Tibial artery (tissue), 4 donors: ENCODE results near the gene IGDCC3.

Source experiments
- DNase-seq, 2 donors: peaks; one replicate each; pipeline ENCODE4 v3.0.0-alpha.2; 2019
- H3K27ac ChIP-seq, 2 donors: fragments of 200-600 bp; sonication (generic) in 1 of 2; 1 replicate in 1 of 2; 2 replicates in 1 of 2; pipeline ENCODE4 v1.5.1; 2018 to 2019; ENCODE audit warnings: mild to moderate bottlenecking in 1 of 2
- H3K27me3 ChIP-seq, 2 donors: fragments of 200-600 bp; sonication (generic) in 1 of 2; one replicate each; pipeline versions ENCODE4 v1.5.1 to v1.6.0; 2016 to 2019
- H3K36me3 ChIP-seq, 3 donors: fragments of 200-600 bp; sonication (generic) in 2 of 3; one replicate each; pipeline ENCODE4 v1.5.1; 2016 to 2019; ENCODE audit warnings: mild to moderate bottlenecking in 2 of 3
- H3K4me1 ChIP-seq, 4 donors: fragments of 200-600 bp; sonication (generic) in 2 of 4; 1 replicate in 3 of 4; 2 replicates in 1 of 4; pipeline ENCODE4 v1.5.1; 2016 to 2019
- H3K4me3 ChIP-seq, 2 donors: fragments of 200-600 bp; sonication (generic) in 1 of 2; 1 replicate in 1 of 2; 2 replicates in 1 of 2; pipeline ENCODE4 v1.5.1; 2018 to 2019; ENCODE audit warnings: mild to moderate bottlenecking in 2 of 2
- H3K9me3 ChIP-seq, 3 donors: fragments of 200-600 bp; sonication (generic) in 1 of 3; one replicate each; pipeline ENCODE4 v1.5.1; 2016 to 2019
- intact Hi-C: fragments of 100-400 bp; cut with DNase I; formaldehyde crosslinking; loops from one replicate; pipeline ENCODE4 v1.15.0; 2023; ENCODE audit warnings: low total_unique reads
- TF ChIP-seq, protein P1 (sequence below), 2 experiments: fragments of 200-600 bp in 1 of 2; fragments of 450-650 bp in 1 of 2; IDR thresholded peaks; one replicate each; pipeline ENCODE4 v1.5.1; 2017 to 2019; ENCODE audit warnings: antibody characterized with exemption in 2 of 2, mild to moderate bottlenecking in 1 of 2, moderate library complexity in 1 of 2

IGDCC3 gene

DNA sequence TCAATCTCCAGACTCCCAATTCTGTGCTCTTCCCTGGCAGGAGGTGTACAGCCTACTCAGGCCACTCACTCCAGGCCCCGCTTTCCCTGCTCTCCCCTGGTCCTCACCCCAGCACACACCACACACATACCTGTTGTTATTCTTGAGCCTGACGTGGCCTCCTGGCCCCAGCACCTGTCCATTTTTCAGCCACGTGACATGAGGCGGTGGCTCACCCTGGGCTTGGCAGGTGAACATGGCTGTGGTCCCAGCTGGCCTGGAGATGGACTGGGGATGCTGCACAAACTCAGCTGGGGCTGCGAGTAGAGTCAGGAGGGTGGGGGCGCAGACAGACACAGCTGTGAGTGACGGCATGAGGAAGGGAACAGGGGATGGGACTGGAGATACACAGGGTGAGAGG, 46.0 kb downstream of the IGDCC3 start:
- Histone ChIP-seq H3K36me3 (no peaks in the 10 kb centered on the region), H3K27ac (no peak overlapping the region), H3K27me3 (peaks cover 0 to 47% of the 10 kb centered on the region in 2 donors), H3K9me3 (no peaks in the 10 kb centered on the region), H3K4me3 (no peak overlapping the region), H3K4me1 (no peaks in the 10 kb centered on the region)
- intact Hi-C loops = loop anchor here (5.0 kb wide), 1 partner anchor 40 kb away; no protein-coding TSS in a partner anchor
- no peak for DNase-seq
- TF ChIP-seq, protein P1, sequence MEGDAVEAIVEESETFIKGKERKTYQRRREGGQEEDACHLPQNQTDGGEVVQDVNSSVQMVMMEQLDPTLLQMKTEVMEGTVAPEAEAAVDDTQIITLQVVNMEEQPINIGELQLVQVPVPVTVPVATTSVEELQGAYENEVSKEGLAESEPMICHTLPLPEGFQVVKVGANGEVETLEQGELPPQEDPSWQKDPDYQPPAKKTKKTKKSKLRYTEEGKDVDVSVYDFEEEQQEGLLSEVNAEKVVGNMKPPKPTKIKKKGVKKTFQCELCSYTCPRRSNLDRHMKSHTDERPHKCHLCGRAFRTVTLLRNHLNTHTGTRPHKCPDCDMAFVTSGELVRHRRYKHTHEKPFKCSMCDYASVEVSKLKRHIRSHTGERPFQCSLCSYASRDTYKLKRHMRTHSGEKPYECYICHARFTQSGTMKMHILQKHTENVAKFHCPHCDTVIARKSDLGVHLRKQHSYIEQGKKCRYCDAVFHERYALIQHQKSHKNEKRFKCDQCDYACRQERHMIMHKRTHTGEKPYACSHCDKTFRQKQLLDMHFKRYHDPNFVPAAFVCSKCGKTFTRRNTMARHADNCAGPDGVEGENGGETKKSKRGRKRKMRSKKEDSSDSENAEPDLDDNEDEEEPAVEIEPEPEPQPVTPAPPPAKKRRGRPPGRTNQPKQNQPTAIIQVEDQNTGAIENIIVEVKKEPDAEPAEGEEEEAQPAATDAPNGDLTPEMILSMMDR (IDR thresholded peaks at IDR 0.05) = no peak

DNA sequence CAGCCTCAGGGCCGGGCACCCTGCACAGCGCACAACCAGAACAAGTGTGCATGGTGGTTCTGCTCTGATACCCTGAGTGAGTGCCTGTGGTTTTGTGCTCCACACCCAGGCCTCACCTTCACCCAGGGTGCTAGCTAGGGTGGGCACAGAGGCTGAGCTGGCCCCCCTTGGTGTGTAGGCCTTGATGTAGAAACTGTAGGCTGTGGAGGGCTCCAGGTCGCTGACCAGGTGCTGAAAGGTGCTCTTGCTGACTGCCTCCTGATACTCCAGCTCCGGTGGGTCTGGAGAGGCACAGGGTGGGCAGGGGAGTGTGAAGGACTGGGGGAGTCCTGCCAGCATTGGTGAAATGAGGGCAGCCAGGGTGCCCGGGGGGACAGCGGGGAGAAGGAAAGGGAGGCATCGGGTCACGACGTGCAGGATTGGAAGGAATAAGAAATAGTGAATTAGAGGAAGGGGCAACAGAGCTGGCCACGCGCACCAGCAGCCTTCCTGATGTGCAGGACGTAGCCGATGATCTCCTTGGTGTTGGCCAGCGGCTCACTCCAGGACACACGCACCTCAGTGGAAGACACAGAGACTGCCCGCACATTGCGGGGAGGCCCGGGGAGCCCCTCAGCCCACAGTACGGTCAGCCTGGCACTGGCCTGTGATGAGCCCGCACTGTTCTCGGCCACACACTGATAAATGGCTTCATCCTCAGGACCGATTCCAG, 46.7 kb downstream of the IGDCC3 start:
- no peak for DNase-seq
- no peaks in the 10 kb centered on the region for H3K36me3 ChIP-seq
- H3K27ac ChIP-seq = no peak overlapping the region
- no peak overlapping the region for H3K4me3 ChIP-seq
- intact Hi-C loops = loop anchor here (5.0 kb wide), 1 partner anchor 41 kb away; no protein-coding TSS in a partner anchor
- TF ChIP-seq, protein P1 (IDR thresholded peaks at IDR 0.05) = no peak
- peaks cover 0 to 41% of the 10 kb centered on the region in 2 donors for H3K27me3 ChIP-seq
- H3K9me3 ChIP-seq = no peaks in the 10 kb centered on the region
- no peaks in the 10 kb centered on the region for H3K4me1 ChIP-seq

DNA sequence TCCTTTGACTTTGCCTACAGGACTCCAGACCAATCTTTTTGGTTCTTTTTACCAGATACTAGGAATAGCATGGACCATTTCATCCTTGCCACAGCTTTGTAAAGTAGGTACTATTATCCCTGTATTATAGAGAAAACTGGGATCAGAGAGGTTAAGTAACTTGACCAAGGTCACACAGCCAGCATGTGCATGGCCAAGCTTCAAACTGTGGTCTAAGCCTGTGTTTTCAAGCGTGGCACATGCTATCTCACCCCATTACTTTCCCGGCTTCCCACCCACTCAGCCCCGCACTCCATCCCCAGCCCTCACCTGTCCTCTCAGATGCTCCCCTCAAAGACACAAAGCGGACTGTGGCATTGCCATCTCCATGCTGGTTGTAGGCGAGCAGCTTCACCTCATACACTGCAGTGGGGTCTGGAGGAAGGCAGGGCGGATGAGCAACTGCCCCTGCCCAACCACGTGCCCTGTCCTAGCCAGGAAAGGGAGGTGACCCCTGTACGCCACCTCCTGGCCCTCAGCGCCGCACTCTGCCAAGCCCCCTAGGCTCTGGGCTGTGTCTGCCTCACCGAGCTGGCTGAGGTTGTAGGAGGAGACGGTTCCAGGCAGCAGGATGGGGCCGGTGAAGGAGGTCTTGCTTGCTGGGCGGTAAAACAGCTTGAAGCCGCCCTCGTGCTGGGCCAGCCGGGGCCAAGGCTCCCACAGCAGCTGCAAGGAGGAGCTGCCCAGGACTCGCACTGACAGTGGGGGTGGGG, 47.6 kb downstream of the IGDCC3 start:
- TF ChIP-seq, protein P1 (IDR thresholded peaks at IDR 0.05) = no peak
- H3K4me3 ChIP-seq = no peak overlapping the region
- no peaks in the 10 kb centered on the region for H3K36me3 ChIP-seq
- peaks cover 0 to 35% of the 10 kb centered on the region in 2 donors for H3K27me3 ChIP-seq
- H3K4me1 ChIP-seq = no peaks in the 10 kb centered on the region
- intact Hi-C loops = loop anchor here (5.0 kb wide), 1 partner anchor 42 kb away; no protein-coding TSS in a partner anchor
- H3K9me3 ChIP-seq = no peaks in the 10 kb centered on the region
- no peak overlapping the region for H3K27ac ChIP-seq
- DNase-seq = no peak

DNA sequence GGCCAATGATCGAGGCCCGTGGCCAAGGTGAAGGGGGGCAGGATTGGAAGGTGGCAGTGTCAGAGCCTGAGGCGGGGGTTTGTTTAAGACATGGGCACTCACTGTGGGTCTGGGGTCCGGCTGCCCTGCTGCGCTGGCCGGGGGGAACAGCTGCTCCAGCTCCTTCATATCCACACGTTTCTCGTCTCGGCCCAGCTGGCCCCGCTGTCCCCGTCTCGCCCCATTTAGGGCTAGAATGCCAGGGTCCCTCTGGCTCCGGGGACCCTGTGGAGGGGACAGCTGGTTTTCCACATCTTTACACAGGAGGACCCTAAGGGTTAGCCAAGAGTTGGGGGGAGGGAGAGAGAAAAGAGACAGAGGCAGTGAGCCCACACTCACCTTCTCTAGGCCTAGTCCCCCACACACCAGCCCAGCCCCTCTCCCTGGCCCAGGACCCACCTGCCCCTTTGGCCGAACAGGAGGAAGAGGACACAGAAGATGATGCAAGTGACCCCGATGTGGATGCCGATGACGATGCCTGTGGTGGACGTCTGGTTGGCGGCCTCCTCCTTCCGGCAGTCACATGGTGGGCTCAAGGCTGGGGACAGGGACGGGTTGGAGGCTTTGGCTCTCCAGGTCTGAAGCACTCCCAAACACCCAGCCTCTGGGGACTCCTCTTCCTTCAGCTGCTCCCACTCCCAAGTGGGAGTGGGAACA, 48.4 kb downstream of the IGDCC3 start:
- no peaks in the 10 kb centered on the region for H3K9me3 ChIP-seq
- peaks cover 0 to 28% of the 10 kb centered on the region in 2 donors for H3K27me3 ChIP-seq
- no peaks in the 10 kb centered on the region for H3K4me1 ChIP-seq
- intact Hi-C loops = no loop called here
- no peaks in the 10 kb centered on the region for H3K36me3 ChIP-seq
- no peak overlapping the region for H3K4me3 ChIP-seq
- DNase-seq = no peak
- no peak overlapping the region for H3K27ac ChIP-seq
- TF ChIP-seq, protein P1 (IDR thresholded peaks at IDR 0.05) = no peak

DNA sequence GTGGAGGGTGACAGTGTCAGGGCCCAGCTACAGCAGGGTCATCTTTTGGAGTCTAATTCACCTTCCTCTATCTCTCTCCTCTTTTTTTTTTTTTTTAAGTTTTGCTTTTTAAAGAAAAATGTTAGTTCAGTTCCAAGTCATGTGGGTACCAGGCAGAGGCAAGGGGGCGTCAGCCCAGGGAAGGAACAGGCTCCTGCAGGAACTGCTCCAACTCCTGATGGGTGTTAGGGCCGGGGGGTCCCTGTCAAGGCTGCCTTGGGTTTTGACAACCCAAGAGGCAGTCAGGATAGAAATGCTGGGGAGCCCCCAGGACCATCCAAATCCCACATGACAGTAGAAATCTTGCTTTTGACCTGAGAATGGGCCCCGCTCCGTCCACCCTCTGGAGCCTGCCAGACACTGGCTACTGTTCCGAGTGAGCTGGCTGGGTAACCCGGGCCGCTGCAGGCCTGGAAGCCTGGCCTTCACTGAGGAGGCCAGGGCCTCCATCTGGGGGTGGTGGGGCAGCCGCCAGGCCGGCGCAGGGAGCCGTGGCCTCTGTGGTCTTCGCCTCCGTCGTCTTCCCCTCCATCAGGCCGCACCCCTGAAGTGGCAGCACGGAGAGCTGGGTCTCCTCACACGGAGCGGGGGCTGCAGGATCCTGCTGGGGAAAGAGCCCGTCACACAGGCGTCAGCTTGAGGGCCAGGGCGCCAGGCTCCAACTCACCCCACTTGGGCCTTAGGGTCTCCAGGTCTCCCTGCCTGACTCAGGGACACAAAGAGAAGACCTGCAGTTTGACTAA, 49.1 kb downstream of the IGDCC3 start:
- intact Hi-C loops = no loop called here

More for the DNA sequence above, 49.1 kb downstream of the IGDCC3 start:
- TF ChIP-seq, protein P1 (IDR thresholded peaks at IDR 0.05) = no peak
- Histone ChIP-seq H3K9me3 (no peaks in the 10 kb centered on the region), H3K4me1 (no peaks in the 10 kb centered on the region), H3K36me3 (no peaks in the 10 kb centered on the region), H3K4me3 (no peak overlapping the region), H3K27ac (no peak overlapping the region), H3K27me3 (peaks cover 0 to 25% of the 10 kb centered on the region in 2 donors)
- DNase-seq = no peak
